ENCODE data around the gene SYNDIG1.
"Not testable (repeated sequence)": the region's sequence is repeated elsewhere in the genome, so short reads cannot be mapped to it uniquely, and the experiment has no call there.

The SYNDIG1 gene

GRCh38 chr20:24493661-24494459, 24.4 kb downstream of the SYNDIG1 start:
- DNase-seq = no peak

GRCh38 chr20:24494460-24494920, 25.1 kb downstream of the SYNDIG1 start:
- no peak for DNase-seq

GRCh38 chr20:24495266-24495665, 25.8 kb downstream of the SYNDIG1 start:
- DNase-seq = no peak

- DNase-seq = no peak
Observed at GRCh38 chr20:24497851-24498250, 28.4 kb downstream of the SYNDIG1 start.

- no peak for DNase-seq
Observed at GRCh38 chr20:24498641-24499040, 29.2 kb downstream of the SYNDIG1 start.

- no peak for DNase-seq
Observed at GRCh38 chr20:24499472-24499871, 30.0 kb downstream of the SYNDIG1 start.

- DNase-seq = no peak
Observed at GRCh38 chr20:24501764-24502556, 32.5 kb downstream of the SYNDIG1 start.

- DNase-seq = no peak
Observed at GRCh38 chr20:24502661-24503060, 33.2 kb downstream of the SYNDIG1 start.

DNA sequence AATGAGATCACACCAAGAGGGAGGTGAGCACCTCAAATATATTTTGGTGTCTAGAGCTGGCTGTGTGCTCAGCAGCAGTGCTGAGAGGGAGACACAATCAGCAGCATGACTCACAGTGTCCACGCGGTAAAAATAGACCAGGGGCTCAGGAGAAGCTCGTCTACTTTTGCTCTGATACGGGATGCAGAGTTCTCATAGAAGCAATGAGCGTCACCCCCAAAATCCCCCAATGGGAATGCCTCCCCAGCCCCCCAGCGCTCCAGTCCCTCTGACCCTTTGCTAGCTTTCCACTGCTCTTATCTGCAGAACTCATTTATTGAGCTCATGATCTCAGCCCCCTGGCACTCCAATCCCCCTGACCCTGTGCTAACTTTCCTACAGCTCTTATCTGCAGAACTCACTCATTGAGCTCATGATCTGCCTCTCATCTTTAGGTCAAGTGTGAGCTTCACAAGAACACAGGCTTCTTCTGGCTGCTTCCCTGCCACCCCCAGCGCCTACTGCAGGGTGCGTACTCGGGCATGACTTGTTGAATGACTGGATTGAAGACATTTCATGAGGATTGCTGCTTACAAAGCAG, 34.0 kb downstream of the SYNDIG1 start:
- DNase-seq = no peak

DNA sequence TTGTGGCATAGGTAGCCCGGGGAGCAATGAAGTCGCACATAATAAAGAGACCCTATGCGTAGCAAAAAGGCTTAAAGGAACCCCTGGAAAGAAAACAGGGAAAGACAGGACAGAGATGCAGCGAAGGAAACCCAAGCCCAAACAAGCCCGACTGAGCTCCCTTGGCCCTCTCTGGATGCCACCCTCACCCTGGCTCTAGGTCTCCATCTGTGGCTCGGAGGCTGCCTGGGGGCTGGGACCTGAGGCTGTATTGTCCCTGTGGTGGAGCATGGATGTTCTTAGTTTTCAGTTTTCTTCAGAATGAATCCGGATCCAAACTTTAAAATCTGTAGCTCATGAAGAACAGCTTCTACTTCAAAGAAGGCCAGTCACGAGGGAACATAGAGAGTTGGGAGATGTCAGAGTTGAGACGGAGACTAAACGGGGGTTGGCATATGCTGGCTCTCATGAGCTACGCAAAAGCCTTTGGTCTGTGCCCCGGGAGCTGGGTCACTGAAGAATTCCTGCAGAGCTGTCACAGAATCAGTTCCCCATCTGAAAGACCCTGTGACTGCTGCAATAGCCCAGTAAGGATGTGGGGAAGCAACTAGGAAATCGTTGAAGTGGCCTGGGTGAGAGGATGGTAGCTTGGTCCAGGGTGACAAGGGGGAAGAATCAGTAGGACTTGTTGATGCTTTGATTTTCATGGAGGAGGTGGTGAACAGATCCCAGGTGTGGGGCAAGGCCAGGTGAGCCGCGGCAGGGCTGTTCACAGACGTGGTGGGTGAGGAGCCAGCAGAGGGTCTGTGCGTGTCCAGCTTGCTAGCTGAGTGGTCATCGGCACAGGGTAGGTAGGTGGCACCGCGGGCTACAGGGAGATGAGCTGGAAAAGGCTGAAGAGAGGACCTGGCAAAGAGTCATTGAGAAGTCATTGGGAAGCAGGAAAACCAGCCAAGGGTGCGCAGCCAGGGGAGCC, 35.2 kb downstream of the SYNDIG1 start:
- DNase-seq = no peak

- no peak for DNase-seq
Observed at GRCh38 chr20:24506146-24506545, 36.7 kb downstream of the SYNDIG1 start.

- DNase-seq = no peak
Observed at GRCh38 chr20:24506696-24507095, 37.3 kb downstream of the SYNDIG1 start.

DNA sequence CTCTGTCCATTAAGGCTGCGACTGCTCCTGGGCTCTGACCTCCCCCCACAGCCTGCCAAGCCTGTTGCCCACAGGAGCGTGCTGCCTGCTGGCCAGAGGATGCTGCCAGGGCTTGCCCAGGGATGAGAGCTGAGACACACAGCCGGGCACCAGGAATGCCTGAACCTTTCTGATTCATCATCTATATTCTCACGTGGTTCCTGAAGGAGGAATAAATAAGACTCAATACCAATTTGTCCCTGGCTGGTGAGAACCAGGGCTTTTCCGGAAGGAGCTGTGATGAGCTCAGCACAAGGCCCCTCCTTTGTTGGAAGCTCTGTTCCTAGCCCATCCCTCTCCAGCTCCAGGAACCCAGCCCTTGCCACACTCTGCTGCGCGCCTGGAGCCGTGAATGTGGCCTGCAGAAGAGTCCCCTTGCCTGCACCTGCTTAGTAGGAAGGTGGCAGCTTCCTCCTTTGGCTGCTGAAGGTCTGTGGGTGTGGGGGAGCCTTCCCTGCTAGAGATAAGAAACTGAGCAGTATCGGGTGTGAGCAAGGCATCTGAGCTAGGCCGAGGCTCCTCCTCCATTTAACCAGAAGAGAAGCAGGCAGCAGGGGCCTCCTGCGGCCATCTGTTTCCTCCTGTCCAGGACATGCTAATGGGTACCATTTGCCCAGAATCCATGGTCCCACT, 37.9 kb downstream of the SYNDIG1 start:
- no peak for DNase-seq

DNA sequence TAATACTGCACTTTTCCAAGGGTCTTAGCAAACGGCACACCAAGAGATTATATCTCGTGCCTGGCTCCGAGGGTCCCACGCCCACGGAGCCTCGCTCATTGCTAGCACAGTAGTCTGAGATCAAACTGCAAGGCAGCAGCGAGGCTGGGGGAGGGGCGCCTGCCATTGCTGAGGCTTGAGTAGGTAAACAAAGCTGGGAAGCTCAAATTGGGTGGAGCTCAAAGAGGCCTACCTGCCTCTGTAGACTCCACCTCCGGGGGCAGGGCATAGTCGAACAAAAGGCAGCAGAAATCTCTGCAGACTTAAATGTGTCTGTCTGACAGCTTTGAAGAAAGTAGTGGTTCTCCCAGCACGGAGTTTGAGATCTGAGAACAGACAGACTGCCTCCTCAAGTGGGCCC, 43.0 kb downstream of the SYNDIG1 start:
- not testable (repeated sequence) for DNase-seq

- DNase-seq = no peak
Observed at GRCh38 chr20:24518515-24518914, 49.1 kb downstream of the SYNDIG1 start.

- no peak for DNase-seq
Observed at GRCh38 chr20:24519476-24519875, 50.0 kb downstream of the SYNDIG1 start.

DNA sequence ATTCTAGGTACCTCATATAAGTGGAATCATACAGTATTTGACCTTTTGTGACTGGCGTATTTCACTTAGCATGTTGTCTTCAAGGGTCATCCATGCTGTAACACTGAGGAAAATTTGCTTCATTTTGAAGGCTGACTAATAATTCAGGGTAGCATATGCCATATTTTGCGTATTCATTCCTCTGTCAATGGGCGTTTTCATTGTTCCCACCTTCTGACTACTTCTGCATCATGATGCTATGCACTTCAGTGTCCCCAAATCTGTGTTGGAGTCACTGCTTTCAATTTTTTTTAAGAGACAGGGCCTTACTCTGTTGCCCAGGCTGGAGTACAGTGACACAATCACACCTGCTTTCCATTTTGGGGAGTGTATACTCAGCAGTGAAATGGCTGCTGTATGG, 51.6 kb downstream of the SYNDIG1 start:
- no peak for DNase-seq

GRCh38 chr20:24522452-24523330, 53.3 kb downstream of the SYNDIG1 start:
- DNase-seq = no peak

DNA sequence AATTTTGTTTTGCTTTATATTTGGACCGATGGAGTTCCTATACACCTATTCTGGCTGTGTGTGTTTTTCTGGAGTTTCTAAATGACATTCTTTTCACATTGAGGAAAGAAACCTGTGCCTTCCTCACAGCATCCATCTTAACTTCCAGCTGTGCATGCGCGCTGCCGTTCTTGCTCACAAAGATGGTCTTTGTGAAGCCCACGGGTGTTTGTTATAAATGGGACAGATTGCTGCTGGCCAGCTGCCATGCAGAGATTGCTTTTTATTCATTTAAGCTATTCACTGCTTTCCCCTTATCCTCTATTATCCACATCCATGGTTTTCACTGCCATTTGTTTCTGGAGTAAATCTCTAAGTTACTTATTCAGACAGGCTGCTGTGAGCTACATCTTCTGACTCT, 54.2 kb downstream of the SYNDIG1 start:
- DNase-seq = no peak

DNA sequence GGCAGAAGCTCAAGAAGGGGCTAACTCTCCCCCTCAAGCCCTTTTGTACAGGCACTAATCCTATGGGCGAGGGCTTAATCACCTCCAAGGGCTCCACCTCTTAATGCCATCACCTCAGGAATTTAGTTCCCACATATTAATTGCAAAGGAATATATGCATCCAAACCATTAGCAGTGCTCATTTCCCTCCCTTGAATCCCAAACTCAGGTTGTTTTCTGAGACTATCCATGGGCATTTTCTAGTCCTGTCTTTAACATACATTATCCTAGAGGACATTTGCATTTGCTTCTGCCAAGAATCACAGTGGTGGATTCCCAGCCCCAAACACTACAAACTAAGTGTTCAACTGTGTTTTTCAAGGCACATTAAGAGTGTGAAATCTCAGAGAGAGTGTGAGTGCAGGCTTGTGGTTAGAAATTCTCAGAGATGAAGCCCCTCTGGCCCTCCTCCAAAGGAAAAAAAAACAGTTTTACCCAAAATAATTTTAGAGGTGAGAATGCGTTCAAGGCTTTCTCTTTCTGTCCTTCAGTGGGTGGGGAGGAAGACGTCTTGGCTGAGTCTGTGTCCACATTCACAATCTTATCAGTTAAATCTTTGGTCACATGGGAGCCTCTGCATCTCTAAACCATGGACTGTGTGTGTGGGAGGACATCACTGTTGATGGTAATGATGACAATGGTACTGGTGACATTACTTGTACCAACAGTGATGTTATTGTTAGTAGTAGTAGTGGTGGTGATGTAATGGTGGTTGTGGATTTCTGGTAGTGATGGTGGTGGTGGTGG, 59.3 kb downstream of the SYNDIG1 start:
- no peak for DNase-seq

Measured in CD4-positive, alpha-beta T cell treated with Interferon alpha-2 for 1 hour (primary cell).